Epithelial cell of esophagus (primary cell): ENCODE results near the gene ARHGAP26.
A peak's percentile ranks its signal among the peaks of the same experiment; 100 is the strongest.

Experiments used
- DNase-seq: peaks from one replicate; pipeline ENCODE4 v3.0.0; 2010; ENCODE audit warnings: low read depth
- H3K4me3 ChIP-seq: 2 replicates; pipeline ENCODE4 v1.5.1; 2011; ENCODE audit warnings: mild to moderate bottlenecking, low read length, control low read depth
- CTCF ChIP-seq: IDR thresholded peaks from 2 replicates; pipeline ENCODE4 v1.5.1; 2011; ENCODE audit warnings: low read depth, mild to moderate bottlenecking, low read length, control low read depth, inconsistent platforms; ENCODE audit not compliant: insufficient read depth; ENCODE audit errors: missing control alignments

Gene ARHGAP26

DNA sequence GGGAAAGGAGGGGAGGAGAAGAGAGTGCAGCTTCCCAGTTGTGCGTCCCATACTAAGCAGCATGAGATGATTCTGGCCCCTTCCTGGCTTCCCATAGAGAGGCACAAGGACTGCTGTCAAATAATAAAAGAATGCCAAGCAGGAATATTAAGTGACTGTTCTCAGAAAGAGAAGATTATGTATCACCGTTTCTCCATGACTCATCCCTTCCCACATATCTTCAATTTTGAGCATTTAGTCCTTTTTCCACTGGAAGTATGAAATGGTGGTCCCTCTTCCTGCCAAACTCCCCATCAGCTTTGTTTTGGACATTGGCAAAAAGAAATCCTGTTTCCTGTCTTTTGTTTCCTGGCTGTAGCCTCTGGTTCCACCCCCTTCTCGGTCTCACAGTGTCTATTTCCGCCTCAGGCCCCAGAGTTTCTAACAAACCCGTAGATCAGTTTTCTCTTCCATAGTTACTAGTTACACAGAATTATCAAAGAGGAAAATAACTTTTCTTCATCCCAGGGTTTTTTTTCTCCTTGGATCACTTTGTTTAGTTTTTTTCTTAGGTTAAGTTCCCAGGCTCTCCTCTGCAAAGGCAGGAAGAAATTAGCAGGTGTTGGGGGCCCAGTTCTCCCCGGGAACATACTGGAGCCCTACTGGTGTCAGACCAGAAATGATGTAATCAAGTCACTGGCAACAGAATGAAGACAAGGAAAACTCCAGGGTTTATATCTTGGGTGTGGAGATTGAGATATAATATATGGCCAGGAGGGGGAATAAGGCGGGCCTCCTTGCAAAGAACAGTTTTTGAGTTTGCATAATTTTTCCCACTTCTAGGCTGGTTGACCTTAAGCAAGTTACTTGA lies 26.4 kb upstream of the ARHGAP26 start:
- no peak for TF ChIP-seq CTCF
- no peak overlapping the region for H3K4me3 ChIP-seq
- DNase-seq, result peak; percentile 24

DNA sequence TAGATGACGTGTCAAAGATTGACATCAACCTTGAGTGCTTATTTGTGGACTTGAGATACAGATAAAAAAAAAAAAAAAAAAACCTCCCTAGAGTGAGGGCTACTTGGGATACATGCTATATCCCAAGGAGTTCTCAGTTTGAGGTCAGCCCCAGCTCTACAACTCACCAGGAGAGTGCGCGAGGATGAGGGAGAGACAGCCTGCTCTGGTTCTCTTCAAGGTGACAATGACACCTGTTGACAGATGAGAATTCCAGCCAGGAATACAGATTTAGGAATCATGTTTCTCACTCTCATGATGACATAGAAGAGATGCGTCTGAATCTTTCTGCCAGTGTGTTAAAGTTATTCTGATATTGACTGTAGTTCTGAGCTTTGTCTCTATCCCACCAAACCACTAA lies 24.9 kb upstream of the ARHGAP26 start:
- TF ChIP-seq CTCF, result no peak
- no peak overlapping the region for H3K4me3 ChIP-seq
- DNase-seq, result no peak

DNA sequence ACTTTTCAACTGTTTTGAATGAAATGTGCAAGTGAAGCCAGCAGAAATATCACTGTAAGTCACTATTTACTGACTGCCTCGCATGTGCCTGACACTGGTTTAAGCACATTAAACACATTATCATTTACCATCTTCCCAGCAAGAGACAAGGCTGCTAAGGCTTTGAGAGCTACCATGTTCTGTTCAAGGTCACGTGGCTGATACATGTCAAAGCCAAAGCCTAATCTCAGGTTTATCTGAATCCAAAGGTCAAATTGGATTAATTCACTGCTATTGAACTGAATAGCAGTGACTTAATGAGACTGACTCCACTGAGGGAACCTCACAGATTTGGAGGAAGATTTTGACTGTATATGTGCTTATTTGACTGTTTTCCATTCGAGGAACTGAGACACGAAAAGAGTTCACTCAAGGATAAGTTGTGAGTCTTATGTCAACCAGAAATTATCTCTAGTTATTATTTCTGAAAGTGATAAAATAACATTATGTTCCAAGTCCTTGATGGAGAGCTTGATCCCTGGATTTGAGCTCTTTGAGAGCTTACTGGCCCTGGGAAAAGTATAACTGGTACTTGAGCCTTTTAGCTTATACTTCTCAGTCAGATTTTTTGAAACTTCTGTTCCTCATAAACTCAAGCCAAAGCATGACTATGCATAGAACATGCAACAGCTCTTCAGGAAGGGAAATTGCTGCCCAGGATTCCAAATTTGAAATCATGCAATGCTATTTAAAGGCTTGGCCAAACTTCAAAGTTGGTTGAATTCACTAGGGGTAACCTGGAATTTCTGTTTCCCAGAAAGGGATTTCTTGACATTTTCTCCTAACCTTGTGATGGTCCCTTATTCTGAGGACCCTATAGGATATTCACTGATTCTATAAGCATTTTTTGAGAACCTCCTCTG lies 23.4 kb upstream of the ARHGAP26 start:
- TF ChIP-seq CTCF, result no peak
- no peak overlapping the region for H3K4me3 ChIP-seq
- no peak for DNase-seq

DNA sequence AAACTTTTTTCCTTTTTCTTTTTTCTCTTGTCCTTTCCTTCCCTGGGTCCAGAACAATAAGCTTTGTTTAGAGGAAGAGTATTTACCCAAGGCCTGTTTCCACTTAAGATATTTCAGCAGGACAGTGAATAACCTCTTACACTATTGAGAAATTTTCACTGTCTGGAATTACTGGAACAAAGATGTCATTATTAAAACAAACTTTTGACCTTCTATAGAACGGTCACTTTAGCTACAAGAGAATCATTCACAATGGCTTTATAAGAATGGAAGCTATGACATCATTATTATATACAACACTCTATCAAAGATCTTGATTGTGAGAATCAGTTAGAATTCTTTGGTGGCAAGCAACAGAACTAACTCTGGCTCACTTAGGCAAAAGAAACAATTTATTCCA lies 22.0 kb upstream of the ARHGAP26 start:
- TF ChIP-seq CTCF, result no peak
- DNase-seq, result no peak
- no peak overlapping the region for H3K4me3 ChIP-seq

- H3K4me3 ChIP-seq, result no peak overlapping the region
- DNase-seq, result peak; percentile 70
- peak; percentile 28 for TF ChIP-seq CTCF
Observed at GRCh38 chr5:142748568-142749249, 21.5 kb upstream of the ARHGAP26 start.

DNA sequence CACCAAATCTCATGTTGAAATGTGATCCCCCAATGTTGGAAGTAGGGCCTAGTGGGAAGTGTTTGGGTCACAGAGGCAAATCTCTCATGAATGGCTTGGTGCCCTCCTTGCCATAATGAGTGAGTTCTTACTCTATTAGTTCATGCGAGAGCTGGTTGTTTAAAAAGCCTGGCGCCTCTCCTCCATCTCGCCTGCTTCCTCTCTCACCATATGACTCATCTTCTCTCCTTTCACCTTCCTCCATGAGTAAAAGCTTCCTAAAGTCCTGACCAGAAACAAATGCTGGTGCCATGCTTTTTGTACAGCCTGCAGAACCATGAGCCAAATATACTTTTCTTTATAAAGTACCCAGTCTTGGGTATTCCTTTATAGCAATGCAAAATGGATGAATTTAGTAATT lies 20.9 kb upstream of the ARHGAP26 start:
- no peak overlapping the region for H3K4me3 ChIP-seq
- no peak for TF ChIP-seq CTCF
- DNase-seq, result peak; percentile 85
